Psoas muscle (tissue), 8 donors: ENCODE measurements around the gene CACNA1D. TPM values are rescaled to one million over a fixed set of nuclear protein-coding genes. Genes with fewer than 3 reads are reported as not detected.

Source experiments
- ATAC-seq, 4 donors: fragments of 200-7000 bp; cut with Tn5 transposase; one replicate each; pipeline ENCODE4 v1.9.1; 2020; ENCODE audit warnings: moderate library complexity in 3 of 4, mild to moderate bottlenecking in 2 of 4
- DNase-seq, 2 donors: peaks; one replicate each; pipeline ENCODE4 v3.0.0-alpha.2; 2020
- H3K27ac ChIP-seq: fragments of 200-600 bp; one replicate; pipeline ENCODE4 v1.8.0; 2022
- H3K27me3 ChIP-seq, 3 donors: fragments of 200-600 bp in 1 of 3; one replicate each; pipeline versions ENCODE4 v1.6.1 to v1.8.0; 2013 to 2022; ENCODE audit warnings: low read length in 2 of 3, mild to moderate bottlenecking in 2 of 3, moderate library complexity in 1 of 3; ENCODE audit not compliant: insufficient read depth in 3 of 3
- H3K36me3 ChIP-seq, 2 donors: fragments of 200-600 bp in 1 of 2; one replicate each; pipeline versions ENCODE4 v1.6.1 to v1.8.0; 2013 to 2022; ENCODE audit warnings: low read depth in 1 of 2, mild to moderate bottlenecking in 1 of 2, moderate library complexity in 1 of 2; ENCODE audit not compliant: insufficient read depth in 1 of 2
- H3K4me1 ChIP-seq: fragments of 200-600 bp; one replicate; pipeline ENCODE4 v1.8.0; 2022
- H3K4me3 ChIP-seq: fragments of 200-600 bp; one replicate; pipeline ENCODE4 v1.8.0; 2022; ENCODE audit warnings: mild to moderate bottlenecking
- H3K9me3 ChIP-seq: fragments of 200-600 bp; one replicate; pipeline ENCODE4 v1.8.0; 2022
- CTCF ChIP-seq: fragments of 200-600 bp; IDR thresholded peaks from one replicate; pipeline ENCODE4 v1.8.0; 2022; ENCODE audit warnings: antibody characterized with exemption
- WGBS, 3 donors: extraction: QIAGEN DNeasy Blood & Tissue Kit; methylation state at CpG; one replicate each; pipeline versions ENCODE4 v1.1.6 to v1.1.7; 2013; 5-methylcytosine and 5-hydroxymethylcytosine counted together
- intact Hi-C, 2 donors: fragments of 100-400 bp; cut with DNase I; formaldehyde crosslinking; loops; one replicate each; pipeline versions ENCODE4 v1.11.0 to v1.14.2; 2022
- polyA plus RNA-seq, 3 donors: library from polyadenylated mRNA; stranded (reverse); fragments of 200-250 nt; gene quantifications; one replicate each; pipeline ENCODE4 v1.2.3, GENCODE V29; 2013
- total RNA-seq, 4 donors: library from RNA; stranded (reverse); fragmentation: NEBNext Ultra II Directional in 2 of 4; extraction: Animal tissue kit (Norgen Biotek cat#: 25700) in 2 of 4; gene quantifications; one replicate each; pipeline versions ENCODE4 v1.2.1 to v1.2.4, GENCODE V29; 2021 to 2023
- donor health status: healthy with polysubstance abuse.
- donor health status: DM: no; HTN: no; CAD: no; lungs with moderate emphysema.
- donor health status: Bipolar disorder and iron deficiency.
- donor health status: healthy.
- donor health status: DM: yes; HTN: yes; CAD: no.
- donor health status: DM: no; HTN: no; CAD: no.
- donor health status: DM: no; HTN: no; CAD: no.
- donor health status: DM: yes; HTN: yes; CAD: no.

The CACNA1D gene
- total and polyA plus RNA-seq, 7 donors, result 0.05 to 0.82 (median 0.28) TPM; not detected in 2

- ATAC-seq, result no peak
- Histone ChIP-seq H3K4me3 (no peak overlapping the region), H3K27ac (no peak overlapping the region), H3K27me3 (peaks cover 0 to 5% (median 2%) of the 10 kb centered on the region in 3 donors), H3K9me3 (no peaks in the 10 kb centered on the region), H3K4me1 (no peaks in the 10 kb centered on the region), H3K36me3 (no peaks in the 10 kb centered on the region)
- TF ChIP-seq CTCF, result no peak
- intact Hi-C loops, result no loop called here
- WGBS, 3 donors, result 36 to 46% (median 41%) methylated on average over 3 of the region's 3 CpGs
- no peak for DNase-seq
Measured at GRCh38 chr3:53577506-53577905, 83.1 kb downstream of the CACNA1D start.

- Histone ChIP-seq H3K36me3 (no peaks in the 10 kb centered on the region), H3K4me1 (no peaks in the 10 kb centered on the region), H3K9me3 (no peaks in the 10 kb centered on the region), H3K27ac (no peak overlapping the region), H3K27me3 (peaks cover 0 to 5% (median 2%) of the 10 kb centered on the region in 3 donors), H3K4me3 (no peak overlapping the region)
- WGBS, 3 donors, result 86 to 96% (median 89%) methylated on average over 3 of the region's 3 CpGs
- DNase-seq (no peak), ATAC-seq (no peak)
- TF ChIP-seq CTCF, result no peak
- intact Hi-C loops, result no loop called here
Measured at GRCh38 chr3:53579636-53580035, 85.2 kb downstream of the CACNA1D start.

GRCh38 chr3:53581671-53582070, 87.3 kb downstream of the CACNA1D start:
- DNase-seq, result no peak
- no peak for TF ChIP-seq CTCF
- H3K9me3 ChIP-seq, result no peaks in the 10 kb centered on the region
- H3K36me3 ChIP-seq, result no peaks in the 10 kb centered on the region
- H3K4me1 ChIP-seq, result no peaks in the 10 kb centered on the region
- H3K27ac ChIP-seq, result no peak overlapping the region
- peaks cover 0 to 5% (median 2%) of the 10 kb centered on the region in 3 donors for H3K27me3 ChIP-seq
- WGBS, 3 donors, result 71 to 86% (median 73%) methylated on average over 3 of the region's 3 CpGs
- ATAC-seq, result no peak
- H3K4me3 ChIP-seq, result no peak overlapping the region
- intact Hi-C loops, result no loop called here

GRCh38 chr3:53583161-53583690, 88.8 kb downstream of the CACNA1D start:
- H3K36me3 ChIP-seq, result no peaks in the 10 kb centered on the region
- no peak overlapping the region for H3K4me3 ChIP-seq
- H3K27me3 ChIP-seq, result no peaks in the 10 kb centered on the region
- TF ChIP-seq CTCF, result no peak
- no peak overlapping the region for H3K27ac ChIP-seq
- intact Hi-C loops, result no loop called here
- 56 to 67% (median 67%) methylated on average over 2 of the region's 2 CpGs for WGBS, 3 donors
- ATAC-seq, result no peak
- no peaks in the 10 kb centered on the region for H3K4me1 ChIP-seq
- DNase-seq, result no peak
- H3K9me3 ChIP-seq, result no peaks in the 10 kb centered on the region

GRCh38 chr3:53585049-53585448, 90.6 kb downstream of the CACNA1D start:
- ATAC-seq (no peak), DNase-seq (no peak)
- Histone ChIP-seq H3K4me3 (no peak overlapping the region), H3K27ac (no peak overlapping the region), H3K27me3 (no peaks in the 10 kb centered on the region), H3K36me3 (no peaks in the 10 kb centered on the region), H3K9me3 (no peaks in the 10 kb centered on the region), H3K4me1 (no peaks in the 10 kb centered on the region)
- WGBS, 3 donors, result 59 to 64% (median 62%) methylated on average over 2 of the region's 2 CpGs
- intact Hi-C loops, result no loop called here
- TF ChIP-seq CTCF, result no peak
